ENCODE results near the gene STK10. TPM values are rescaled to one million over a fixed set of nuclear protein-coding genes. Genes with fewer than 3 reads are reported as not detected.

STK10 gene
- total RNA-seq, 1 experiment from 2014 or later: 22.9 TPM

Other genes starting within 250 kb of the STK10 start
- gene FBXW11, start 181.6 kb downstream of the STK10 start, total RNA-seq (2021; ENCODE audit: unreplicated experiment): 52.0 TPM
- not detected for gene EFCAB9, start 5.9 kb upstream of the STK10 start, total RNA-seq (2021; ENCODE audit: unreplicated experiment)
- 15.9 TPM for gene UBTD2, start 95.5 kb upstream of the STK10 start, total RNA-seq (2021; ENCODE audit: unreplicated experiment)